Measurements from ENCODE around the gene RBMS1.

Gene RBMS1

DNA sequence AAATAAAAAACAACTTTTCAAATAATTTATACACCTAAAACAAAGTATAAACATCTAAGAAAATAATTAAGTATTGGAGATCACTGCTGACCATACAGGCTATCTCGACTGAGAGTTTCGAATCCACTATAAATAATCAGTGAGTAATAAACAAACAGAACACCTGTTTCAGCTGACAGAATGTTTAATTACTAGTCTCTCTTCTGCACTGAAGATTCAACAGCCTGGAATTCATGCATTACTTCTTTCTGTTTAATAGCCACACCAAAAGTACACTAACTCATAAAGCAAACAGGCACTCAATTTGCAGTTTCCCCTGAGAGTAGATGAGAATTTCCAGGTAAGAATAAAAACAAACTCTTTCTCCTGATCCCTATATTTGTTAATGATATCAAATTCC lies 138.5 kb downstream of the RBMS1 start:
- DNase-seq, result no peak

GRCh38 chr2:160354677-160355076 lies 138.9 kb downstream of the RBMS1 start:
- DNase-seq, result no peak

DNA sequence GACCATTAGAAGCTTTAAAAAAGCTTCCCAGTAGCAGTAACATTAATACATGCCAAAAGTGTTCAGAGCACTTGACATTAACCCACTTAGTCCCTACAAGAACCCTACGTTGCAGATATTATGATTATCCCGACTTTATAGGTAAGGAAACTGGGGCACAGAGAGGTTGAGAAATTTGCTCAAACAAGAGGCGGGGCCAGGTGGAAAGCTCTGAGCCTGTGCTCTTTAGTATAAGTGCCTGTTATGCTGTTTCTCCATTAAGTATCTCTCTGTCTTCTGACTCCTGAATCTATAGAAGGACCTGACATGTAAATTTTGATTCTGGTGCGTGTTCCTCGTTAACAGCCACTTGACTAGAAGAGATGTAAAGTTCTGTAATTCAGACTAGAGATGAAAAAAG lies 139.8 kb downstream of the RBMS1 start:
- no peak for DNase-seq

- no peak for DNase-seq
Measured at GRCh38 chr2:160353166-160353565, 140.4 kb downstream of the RBMS1 start.

GRCh38 chr2:160352500-160352899 lies 141.1 kb downstream of the RBMS1 start:
- DNase-seq, result no peak

- DNase-seq, result no peak
Measured at GRCh38 chr2:160351956-160352355, 141.7 kb downstream of the RBMS1 start.

- no peak for DNase-seq
Measured at GRCh38 chr2:160349306-160349705, 144.3 kb downstream of the RBMS1 start.

DNA sequence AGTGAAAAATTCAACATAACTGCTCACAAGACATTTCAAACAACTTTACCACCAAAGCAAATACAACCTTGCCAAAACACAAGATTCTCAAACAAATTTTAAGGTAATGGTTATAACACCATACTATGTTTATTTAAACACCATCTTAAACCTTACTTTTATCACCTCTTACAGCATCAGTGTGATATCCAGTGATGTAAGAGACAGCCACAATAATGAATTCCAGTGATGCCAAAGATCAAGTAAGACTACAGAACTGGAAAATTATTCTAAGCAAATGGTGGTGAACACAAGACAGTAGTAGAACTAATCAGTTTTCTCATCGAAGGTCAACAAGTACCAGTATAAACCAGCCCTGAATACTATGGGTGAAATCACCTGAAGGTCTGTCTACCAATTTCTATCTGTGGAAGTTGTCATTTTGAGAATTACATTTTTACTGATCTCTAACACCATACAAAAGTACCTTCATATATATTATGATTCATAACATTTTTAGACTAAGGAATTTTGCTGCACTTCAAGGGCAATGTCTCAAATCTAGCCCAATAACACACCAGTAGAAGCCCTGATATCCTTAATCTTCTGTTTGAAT lies 146.2 kb downstream of the RBMS1 start:
- DNase-seq, result no peak

- no peak for DNase-seq
Measured at GRCh38 chr2:160345071-160345764, 148.4 kb downstream of the RBMS1 start.

DNA sequence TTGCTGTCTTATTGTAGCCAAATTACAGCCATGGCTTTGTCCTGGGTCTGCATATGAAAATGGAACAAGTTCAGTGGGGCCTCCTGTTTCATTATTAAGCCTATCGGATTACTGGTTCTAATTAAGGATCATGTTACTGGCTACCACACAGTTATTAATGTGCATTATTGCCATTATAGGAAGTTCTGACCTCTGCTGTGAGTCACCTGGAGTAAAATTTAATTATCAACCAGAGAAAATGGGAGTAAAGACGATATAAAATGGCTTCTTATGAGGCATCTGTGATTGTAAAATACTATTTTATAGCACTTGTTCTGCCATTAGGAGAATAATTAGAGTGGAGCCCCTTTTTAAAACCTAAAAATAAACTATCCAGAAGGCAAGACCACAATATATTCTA lies 150.2 kb downstream of the RBMS1 start:
- no peak for DNase-seq

- DNase-seq, result no peak
Measured at GRCh38 chr2:160339726-160340125, 153.9 kb downstream of the RBMS1 start.

DNA sequence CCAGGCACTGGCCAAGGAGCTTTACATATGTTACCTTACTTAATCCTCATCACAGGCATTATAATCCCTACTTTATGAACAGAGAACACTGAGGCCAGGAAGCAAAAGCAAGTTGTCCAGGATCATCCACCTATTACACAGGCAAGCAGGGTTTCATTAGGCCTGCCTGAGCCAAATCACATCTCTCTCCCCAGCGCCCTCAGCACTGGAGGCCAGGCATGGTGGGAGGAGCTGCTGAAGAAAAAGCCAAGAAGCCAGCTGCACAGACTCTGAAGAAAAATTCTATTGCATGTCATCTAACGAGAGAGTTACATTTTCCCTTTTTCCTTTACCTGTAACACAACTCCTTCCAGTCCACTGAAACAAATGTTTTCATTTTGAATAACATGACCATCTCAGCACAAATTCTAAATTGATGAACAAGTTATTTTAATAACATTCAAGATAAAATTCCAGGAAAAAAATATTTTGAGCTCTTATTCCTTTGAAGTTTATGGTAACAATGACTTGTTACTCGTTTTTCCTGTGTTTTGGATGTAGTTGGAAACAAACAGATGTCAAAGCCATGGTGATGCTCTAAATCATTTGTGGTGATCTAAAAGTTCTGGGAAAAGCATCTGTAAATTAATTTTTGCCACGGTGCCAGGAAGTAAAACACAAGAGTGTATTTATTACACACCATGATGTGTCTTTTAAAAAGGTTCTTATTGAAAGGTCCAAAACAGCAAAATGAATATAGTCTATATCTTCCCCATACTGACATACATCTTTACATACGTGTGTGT lies 154.5 kb downstream of the RBMS1 start:
- DNase-seq, result no peak

GRCh38 chr2:160337728-160338127 lies 155.9 kb downstream of the RBMS1 start:
- DNase-seq, result no peak

GRCh38 chr2:160336635-160337034 lies 157.0 kb downstream of the RBMS1 start:
- DNase-seq, result no peak

DNA sequence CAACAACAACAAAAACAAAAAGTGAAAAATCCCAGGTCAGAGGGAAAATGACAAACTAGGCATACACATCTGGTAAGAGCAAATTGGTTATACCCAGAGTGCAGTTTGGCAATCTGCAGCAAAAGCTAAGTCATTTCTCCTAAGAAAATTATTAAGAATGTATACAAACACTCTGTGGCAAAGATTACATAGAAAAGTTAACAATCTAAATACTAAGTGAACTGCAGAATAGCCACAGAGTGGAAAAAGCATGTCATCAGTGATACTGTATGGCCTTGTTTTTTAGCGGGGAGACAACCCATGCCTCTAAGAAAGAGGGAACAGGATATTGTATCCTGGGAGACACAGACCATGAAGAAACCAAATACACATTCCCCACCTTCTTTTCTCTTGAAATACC lies 157.5 kb downstream of the RBMS1 start:
- DNase-seq, result no peak

- DNase-seq, result no peak
Measured at GRCh38 chr2:160335441-160335840, 158.2 kb downstream of the RBMS1 start.

DNA sequence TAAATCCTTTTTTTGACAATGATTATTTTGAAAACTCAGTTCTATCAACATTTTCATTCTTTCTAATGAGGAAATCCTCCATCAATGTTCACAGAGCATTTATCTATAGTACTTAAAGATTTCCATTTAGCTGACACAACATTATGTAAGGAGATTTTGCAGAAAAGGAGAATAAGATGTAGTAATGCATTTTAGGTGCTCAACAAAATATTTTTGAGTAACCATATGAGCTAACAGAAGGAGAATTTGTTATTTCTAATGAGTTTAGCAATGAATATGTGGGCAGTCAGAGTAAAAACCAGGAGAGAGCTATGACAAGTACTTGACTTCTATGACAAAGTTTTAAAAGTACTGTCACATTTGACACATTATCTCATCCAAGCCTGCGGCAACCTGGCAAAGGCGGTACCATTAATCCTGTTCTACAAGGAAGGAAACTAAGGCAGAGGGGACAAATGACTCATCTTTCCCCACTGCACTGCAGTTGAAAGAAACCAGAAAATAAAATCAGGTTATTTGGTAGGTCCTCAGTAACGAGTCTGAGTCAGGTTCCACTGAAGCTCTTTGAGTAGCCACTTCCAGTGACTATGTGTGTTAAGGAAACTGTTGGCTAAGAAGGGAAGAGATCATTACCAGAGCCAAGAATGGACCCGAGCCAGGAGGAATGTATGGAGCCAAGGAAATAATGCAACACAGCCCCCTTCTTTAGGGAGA lies 159.4 kb downstream of the RBMS1 start:
- DNase-seq, result no peak

GRCh38 chr2:160333324-160334027 lies 160.1 kb downstream of the RBMS1 start:
- DNase-seq, result no peak

GRCh38 chr2:160332318-160332717 lies 161.3 kb downstream of the RBMS1 start:
- no peak for DNase-seq

GRCh38 chr2:160331258-160332025 lies 162.2 kb downstream of the RBMS1 start:
- no peak for DNase-seq

- no peak for DNase-seq
Measured at GRCh38 chr2:160328811-160329527, 164.6 kb downstream of the RBMS1 start.
